ENCODE data around the gene RYR1.
"Not testable (repeated sequence)": the region's sequence is repeated elsewhere in the genome, so short reads cannot be mapped to it uniquely, and the experiment has no call there.

GRCh38 chr19:38631301-38631700 lies 197.8 kb downstream of the RYR1 start:
- TF ChIP-seq CTCF, POLR2A (IDR thresholded peaks at IDR 0.05): not testable (repeated sequence)

Data from thyroid gland (tissue), 4 donors.